ENCODE measurements around the gene HTT. TPM values are rescaled to one million over a fixed set of nuclear protein-coding genes. Genes with fewer than 3 reads are reported as not detected.

Gene HTT
- total and polyA plus RNA-seq, 9 of the 15 experiments (the other 6 are each of a cell fraction or from before 2014, with no cell fraction given), result 0.66 to 31.6 (median 14.7) TPM

GRCh38 chr4:3199653-3200422 lies 125.4 kb downstream of the HTT start:
- Histone ChIP-seq H4K20me1 (replicated peaks; ENCODE audit: control insufficient read depth, insufficient read depth, low read length) (0 out of 2 replicates have a peak, but pooled peaks cover 2% of the 10 kb centered on the region), H3K9me3 (replicated peaks; ENCODE audit: control insufficient read depth, insufficient read depth, low read depth, low read length) (no peaks in the 10 kb centered on the region), H3K79me2 (ENCODE audit: control insufficient read depth, insufficient read depth, low read length) (no peaks in the 10 kb centered on the region), H3K4me3 (no peak overlapping the region), H3K4me1 (replicated peaks in 1 of 2; ENCODE audit: control insufficient read depth in 2 of 2, insufficient read depth in 2 of 2, low read length in 2 of 2) (peaks cover 6 to 12% of the 10 kb centered on the region in 2 experiments; a peak in 1 of 5 replicates), H3K27me3 (ENCODE audit: control insufficient read depth in 2 of 2, insufficient read depth in 2 of 2, low read length in 2 of 2) (no peaks in the 10 kb centered on the region), H3K36me3 (ENCODE audit: control insufficient read depth, insufficient read depth, low read length) (peaks cover 25% of the 10 kb centered on the region; the same call in 1 of the 3 replicates), H3K9me1 (ENCODE audit: control insufficient read depth, insufficient read depth, low read length) (no peaks in the 10 kb centered on the region), H3K4me2 (ENCODE audit: insufficient read depth, low read length) (no peak overlapping the region), H2AFZ (ENCODE audit: low read depth, low read length) (no peak overlapping the region), H3K27ac (ENCODE audit: extremely low read depth, low read depth, low read length) (no peak overlapping the region), H3K9ac (ENCODE audit: insufficient read depth in 1 of 2, low read depth in 2 of 2, low read length in 2 of 2) (no peak overlapping the region)
- TF ChIP-seq PHB (CRISPR knock-in tag; IDR thresholded peaks at IDR 0.05) (no peak), ILK (tag; IDR thresholded peaks at IDR 0.05; ENCODE audit: borderline replicate concordance, low read depth) (no peak), ZNF280B (CRISPR knock-in tag; IDR thresholded peaks at IDR 0.05) (no peak), EP400 (IDR thresholded peaks at IDR 0.05) (no peak), SMAD2 (IDR thresholded peaks at IDR 0.05; ENCODE audit: low read depth, low read length) (no peak), CTCF (IDR thresholded peaks at IDR 0.05 in 2 of 3, conservative IDR thresholded peaks at IDR 0.05 in 1 of 3; ENCODE audit: insufficient read depth in 2 of 3, low read depth in 1 of 3, low read length in 3 of 3) (no peak)
- no TSS peak for BruUV-seq (replicated peaks)
- no peak for DNase-seq (ENCODE audit: extremely low read depth in 1 of 4, low spot score in 3 of 4)
- FAIRE-seq, result no peak
- 88% methylated on average over 17 of the region's 17 CpGs for WGBS (ENCODE audit: insufficient coverage, low coverage, missing lambda C conversion rate)
- ChIA-PET POLR2A (interaction anchor here (0.8 kb wide), 1 partner anchor 8 kb away, joined by 3 read pairs; no protein-coding TSS in a partner anchor), CTCF (ENCODE audit: low intra/inter-chr PET ratio) (no interaction called here)
- intact Hi-C loops (cut with micrococcal nuclease), result loop anchor here (10.0 kb wide), 1 partner anchor 125 kb away; no protein-coding TSS in a partner anchor
- no peak for ATAC-seq
- in situ Hi-C loops (cut with MboI), result no loop called here
